Rectal smooth muscle tissue (tissue), 1 donor: Measurements from ENCODE around the gene CPXM1.

ENCODE experiments used
- H3K27ac ChIP-seq: one replicate; pipeline ENCODE4 v1.7.0; 2013; ENCODE audit warnings: low read depth, low read length, inconsistent platforms
- H3K27me3 ChIP-seq: one replicate; pipeline ENCODE4 v1.7.0; 2013; ENCODE audit warnings: low read length; ENCODE audit not compliant: control insufficient read depth, insufficient read depth
- H3K36me3 ChIP-seq: one replicate; pipeline ENCODE4 v1.7.0; 2013; ENCODE audit warnings: low read length; ENCODE audit not compliant: control insufficient read depth, insufficient read depth
- H3K4me1 ChIP-seq: one replicate; pipeline ENCODE4 v1.7.0; 2013; ENCODE audit warnings: low read length; ENCODE audit not compliant: control insufficient read depth, insufficient read depth
- H3K4me3 ChIP-seq: one replicate; pipeline ENCODE4 v1.7.0; 2013; ENCODE audit warnings: low read length
- H3K9ac ChIP-seq: one replicate; pipeline ENCODE4 v1.7.0; 2013; ENCODE audit warnings: low read length

The CPXM1 gene

GRCh38 chr20:2767768-2768631 is 32.4 kb downstream of the CPXM1 start:
- Histone ChIP-seq H3K4me1 (peaks cover 2% of the 10 kb centered on the region), H3K9ac (no peak overlapping the region), H3K4me3 (no peak overlapping the region), H3K27me3 (peaks cover 3% of the 10 kb centered on the region), H3K27ac (no peak overlapping the region), H3K36me3 (no peaks in the 10 kb centered on the region)

DNA sequence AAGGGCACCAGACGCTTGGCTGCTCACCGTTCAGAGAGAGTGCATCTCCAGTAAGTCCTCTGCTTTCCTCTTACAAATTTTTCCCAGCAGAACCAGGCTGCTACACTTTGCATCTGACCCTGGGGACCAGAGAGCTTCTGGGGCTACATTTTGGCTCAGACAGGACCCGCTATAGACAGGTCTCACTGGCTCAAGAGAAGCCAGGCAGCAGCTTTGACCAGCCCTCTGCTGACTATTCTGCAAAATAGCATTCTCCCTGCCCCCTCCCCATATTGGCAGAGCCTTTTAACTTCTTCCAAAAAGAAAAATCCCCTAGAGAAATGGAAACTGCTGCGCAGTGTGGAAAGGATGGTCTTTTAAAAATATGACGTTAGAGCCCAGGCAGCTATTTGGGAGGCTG is 37.2 kb downstream of the CPXM1 start:
- Histone ChIP-seq H3K4me1 (no peaks in the 10 kb centered on the region), H3K4me3 (no peak overlapping the region), H3K9ac (no peak overlapping the region), H3K27ac (no peak overlapping the region), H3K36me3 (no peaks in the 10 kb centered on the region), H3K27me3 (no peaks in the 10 kb centered on the region)

GRCh38 chr20:2762578-2763131 is 37.8 kb downstream of the CPXM1 start:
- no peak overlapping the region for H3K4me3 ChIP-seq
- H3K4me1 ChIP-seq, result no peaks in the 10 kb centered on the region
- no peaks in the 10 kb centered on the region for H3K27me3 ChIP-seq

GRCh38 chr20:2761885-2762284 is 38.5 kb downstream of the CPXM1 start:
- no peaks in the 10 kb centered on the region for H3K27me3 ChIP-seq
- H3K27ac ChIP-seq, result no peak overlapping the region
- H3K4me1 ChIP-seq, result no peaks in the 10 kb centered on the region
- no peaks in the 10 kb centered on the region for H3K36me3 ChIP-seq
- no peak overlapping the region for H3K4me3 ChIP-seq
- no peak overlapping the region for H3K9ac ChIP-seq

More at GRCh38 chr20:2762578-2763131, 37.8 kb downstream of the CPXM1 start:
- no peaks in the 10 kb centered on the region for H3K36me3 ChIP-seq
- no peak overlapping the region for H3K27ac ChIP-seq
- H3K9ac ChIP-seq, result no peak overlapping the region

DNA sequence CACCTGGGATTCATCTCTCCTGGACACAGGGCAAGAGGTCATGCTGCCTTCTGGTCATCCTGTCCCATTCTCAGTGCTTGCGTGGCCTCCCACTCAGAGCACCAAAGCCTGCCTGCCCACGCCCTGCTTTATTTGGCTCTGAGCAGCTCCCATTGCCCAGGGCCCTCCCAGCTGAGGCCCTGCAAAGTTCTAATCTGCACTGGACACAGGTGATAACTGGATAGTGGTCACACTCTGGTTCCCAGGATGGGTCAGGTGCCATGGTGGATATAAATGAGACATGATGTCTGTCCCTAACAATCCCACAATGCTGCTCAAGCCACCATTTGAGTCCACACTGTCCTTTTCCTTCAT is 39.5 kb downstream of the CPXM1 start:
- Histone ChIP-seq H3K4me1 (no peaks in the 10 kb centered on the region), H3K9ac (no peak overlapping the region), H3K36me3 (no peaks in the 10 kb centered on the region), H3K27ac (no peak overlapping the region), H3K27me3 (no peaks in the 10 kb centered on the region), H3K4me3 (no peak overlapping the region)

- H3K27ac ChIP-seq, result no peak overlapping the region
- H3K4me1 ChIP-seq, result no peaks in the 10 kb centered on the region
- H3K36me3 ChIP-seq, result no peaks in the 10 kb centered on the region
- H3K27me3 ChIP-seq, result no peaks in the 10 kb centered on the region
- no peak overlapping the region for H3K9ac ChIP-seq
- H3K4me3 ChIP-seq, result no peak overlapping the region
Observed at GRCh38 chr20:2760297-2760951, 40.0 kb downstream of the CPXM1 start.

DNA sequence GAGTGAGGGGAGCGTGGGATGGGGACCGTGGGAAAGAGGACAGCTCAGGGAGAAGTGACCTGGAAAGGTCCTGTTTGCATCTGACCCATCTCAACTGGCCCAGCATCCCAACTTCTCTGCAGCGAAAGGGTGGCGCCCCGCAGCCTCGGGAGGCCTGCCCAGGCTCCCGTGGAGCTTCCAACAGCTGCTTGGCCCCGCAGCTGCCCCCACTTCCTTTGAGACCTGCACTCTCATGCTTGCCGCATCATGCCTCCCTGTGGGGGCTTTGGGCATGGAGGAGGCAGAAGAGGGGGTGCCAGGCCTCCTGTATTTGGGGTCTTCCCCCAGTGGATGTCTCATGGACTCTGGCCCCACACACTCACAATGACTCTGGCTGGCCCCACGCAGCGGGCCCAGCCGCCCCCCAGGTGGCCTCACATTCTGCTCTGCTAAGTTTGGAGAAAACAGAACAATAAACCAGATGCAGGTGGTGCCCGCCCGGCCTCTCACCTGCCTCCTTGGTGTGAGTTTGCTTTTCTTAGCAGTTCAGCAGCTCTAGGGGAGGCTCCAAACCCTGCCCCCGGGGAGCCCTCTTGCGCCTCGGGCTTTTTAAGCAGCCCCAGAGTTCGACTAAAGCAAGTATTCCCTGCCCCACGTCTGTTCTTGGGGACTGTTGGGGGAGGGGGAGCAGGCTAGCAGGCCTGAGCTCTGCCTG is 40.7 kb downstream of the CPXM1 start:
- Histone ChIP-seq H3K9ac (no peak overlapping the region), H3K36me3 (no peaks in the 10 kb centered on the region), H3K27ac (no peak overlapping the region), H3K27me3 (no peaks in the 10 kb centered on the region), H3K4me3 (no peak overlapping the region), H3K4me1 (no peaks in the 10 kb centered on the region)

GRCh38 chr20:2759143-2759542 is 41.3 kb downstream of the CPXM1 start:
- Histone ChIP-seq H3K4me1 (no peaks in the 10 kb centered on the region), H3K4me3 (no peak overlapping the region), H3K36me3 (no peaks in the 10 kb centered on the region), H3K27ac (no peak overlapping the region), H3K27me3 (peaks cover 5% of the 10 kb centered on the region), H3K9ac (no peak overlapping the region)

DNA sequence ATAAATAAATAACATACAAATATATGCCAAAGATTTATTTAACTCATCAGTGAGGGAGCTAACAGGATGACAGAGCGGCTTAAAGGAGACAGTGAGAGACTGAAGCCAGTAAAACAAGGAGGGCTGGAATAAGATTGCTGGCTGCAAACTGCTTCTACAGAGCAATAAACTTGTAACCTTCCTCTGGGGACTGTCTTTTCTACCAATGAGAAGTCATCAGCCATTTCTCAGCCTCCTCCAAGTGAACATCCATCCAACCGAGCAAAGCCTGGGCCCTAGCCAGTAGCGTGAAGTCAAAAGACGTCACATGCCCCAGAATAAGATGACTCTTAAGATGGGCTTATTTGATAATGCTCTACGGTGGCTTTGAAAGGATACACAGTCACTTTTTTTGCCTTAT is 42.5 kb downstream of the CPXM1 start:
- Histone ChIP-seq H3K27ac (no peak overlapping the region), H3K27me3 (peaks cover 7% of the 10 kb centered on the region), H3K4me3 (no peak overlapping the region), H3K36me3 (no peaks in the 10 kb centered on the region), H3K4me1 (no peaks in the 10 kb centered on the region), H3K9ac (no peak overlapping the region)

- Histone ChIP-seq H3K27me3 (peaks cover 11% of the 10 kb centered on the region), H3K27ac (no peak overlapping the region), H3K4me1 (peaks cover 4% of the 10 kb centered on the region), H3K36me3 (no peaks in the 10 kb centered on the region), H3K9ac (no peak overlapping the region), H3K4me3 (no peak overlapping the region)
Observed at GRCh38 chr20:2757001-2757400, 43.4 kb downstream of the CPXM1 start.

DNA sequence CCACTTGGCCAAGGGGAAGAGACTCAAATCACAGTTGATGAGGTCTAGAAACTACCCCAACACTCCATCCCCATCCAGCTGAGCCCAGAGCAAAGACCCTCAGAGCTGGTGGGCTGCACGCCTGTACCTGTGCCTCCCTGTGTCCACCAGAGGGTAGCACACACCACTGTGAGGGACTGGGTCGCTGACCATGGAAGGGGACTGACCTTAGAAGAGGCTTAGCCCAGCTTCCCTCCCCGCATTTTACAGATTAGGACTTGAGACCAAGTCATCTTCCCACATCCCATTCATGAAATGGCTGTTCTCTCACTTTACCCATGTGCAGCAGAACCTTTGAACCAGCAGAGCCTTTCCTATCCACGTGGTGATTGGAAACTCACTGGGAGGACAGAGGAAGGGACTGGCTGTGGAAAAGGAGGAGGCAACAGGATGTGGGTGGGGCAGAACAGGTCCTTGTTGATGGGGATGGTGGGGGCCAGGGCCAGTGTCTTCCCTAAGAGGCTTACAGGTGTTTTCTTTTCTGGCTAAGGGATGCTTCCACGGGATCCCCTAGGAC is 44.3 kb downstream of the CPXM1 start:
- H3K36me3 ChIP-seq, result no peaks in the 10 kb centered on the region
- H3K9ac ChIP-seq, result no peak overlapping the region
- no peak overlapping the region for H3K27ac ChIP-seq
- H3K4me1 ChIP-seq, result peaks cover 4% of the 10 kb centered on the region
- peaks cover 11% of the 10 kb centered on the region for H3K27me3 ChIP-seq
- no peak overlapping the region for H3K4me3 ChIP-seq

GRCh38 chr20:2755451-2756055 is 44.9 kb downstream of the CPXM1 start:
- H3K27me3 ChIP-seq, result peaks cover 11% of the 10 kb centered on the region
- no peak overlapping the region for H3K9ac ChIP-seq
- H3K36me3 ChIP-seq, result no peaks in the 10 kb centered on the region

More at GRCh38 chr20:2755451-2756055, 44.9 kb downstream of the CPXM1 start:
- H3K4me3 ChIP-seq, result no peak overlapping the region
- H3K4me1 ChIP-seq, result peaks cover 4% of the 10 kb centered on the region
- H3K27ac ChIP-seq, result no peak overlapping the region
